Lower lobe of right lung (tissue), 2 donors: ENCODE data around the gene GFM1. TPM values are rescaled to one million over a fixed set of nuclear protein-coding genes. Genes with fewer than 3 reads are reported as not detected.

Experiments
- ATAC-seq, 2 donors: fragments of 200-7000 bp; cut with Tn5 transposase; one replicate each; pipeline ENCODE4 v1.9.1; 2020 to 2022; ENCODE audit warnings: mild to moderate bottlenecking in 2 of 2, moderate library complexity in 2 of 2
- DNase-seq: peaks from one replicate; pipeline ENCODE4 v3.0.0-alpha.2; 2020
- H3K27ac ChIP-seq: fragments of 200-600 bp; one replicate; pipeline ENCODE4 v1.8.0; 2022
- H3K27me3 ChIP-seq: fragments of 200-600 bp; one replicate; pipeline ENCODE4 v1.8.0; 2022; ENCODE audit warnings: low read depth
- H3K36me3 ChIP-seq: fragments of 200-600 bp; one replicate; pipeline ENCODE4 v1.8.0; 2022; ENCODE audit warnings: mild to moderate bottlenecking
- H3K4me1 ChIP-seq: fragments of 200-600 bp; one replicate; pipeline ENCODE4 v1.8.0; 2022
- H3K4me3 ChIP-seq: fragments of 200-600 bp; one replicate; pipeline ENCODE4 v1.8.0; 2022; ENCODE audit warnings: mild to moderate bottlenecking
- H3K9me3 ChIP-seq: fragments of 200-600 bp; one replicate; pipeline ENCODE4 v1.8.0; 2022
- CTCF ChIP-seq: fragments of 200-600 bp; IDR thresholded peaks from one replicate; pipeline ENCODE4 v1.8.0; 2022; ENCODE audit warnings: antibody characterized with exemption, mild to moderate bottlenecking
- intact Hi-C: fragments of 100-400 bp; cut with DNase I; formaldehyde crosslinking; loops from one replicate; pipeline ENCODE4 v1.11.0; 2022
- total RNA-seq: library from RNA; stranded (reverse); fragmentation: NEBNext Ultra II Directional; extraction: Animal tissue kit (Norgen Biotek cat#: 25700); gene quantifications from one replicate; pipeline ENCODE4 v1.2.1, GENCODE V29; 2021
- donor health status: DM: no; HTN: yes; CAD: no; lungs with severe emphysema.

The GFM1 gene
- total RNA-seq, 1 donor from 2014 or later: 38.7 TPM

GRCh38 chr3:158672215-158673176 lies 28.2 kb downstream of the GFM1 start, which contains the start of gene LXN:
TSS of gene LXN (minus strand) at chr3:158672648. CDS start at chr3:158672478, 170 bp downstream.
- H3K4me1 ChIP-seq: peaks cover 24% of the 10 kb centered on the region
- intact Hi-C loops: no loop called here
- H3K27ac ChIP-seq: peak within 1 kb of the TSS; percentile 81
- H3K36me3 ChIP-seq: peaks cover 37% of the 10 kb centered on the region
- H3K9me3 ChIP-seq: no peaks in the 10 kb centered on the region
- TF ChIP-seq CTCF: peak; percentile 72
- peak within 1 kb of the TSS; percentile 68 for H3K4me3 ChIP-seq
- no peaks in the 10 kb centered on the region for H3K27me3 ChIP-seq
- ATAC-seq (peak; percentile 99 to 100), DNase-seq (peak; percentile 92)

GRCh38 chr3:158678687-158679086 lies 34.4 kb downstream of the GFM1 start:
- Histone ChIP-seq H3K27me3 (no peaks in the 10 kb centered on the region), H3K4me1 (no peaks in the 10 kb centered on the region), H3K36me3 (peaks cover 32% of the 10 kb centered on the region), H3K27ac (no peak overlapping the region), H3K4me3 (no peak overlapping the region), H3K9me3 (no peaks in the 10 kb centered on the region)
- intact Hi-C loops: no loop called here
- DNase-seq (no peak), ATAC-seq (no peak)
- no peak for TF ChIP-seq CTCF

DNA sequence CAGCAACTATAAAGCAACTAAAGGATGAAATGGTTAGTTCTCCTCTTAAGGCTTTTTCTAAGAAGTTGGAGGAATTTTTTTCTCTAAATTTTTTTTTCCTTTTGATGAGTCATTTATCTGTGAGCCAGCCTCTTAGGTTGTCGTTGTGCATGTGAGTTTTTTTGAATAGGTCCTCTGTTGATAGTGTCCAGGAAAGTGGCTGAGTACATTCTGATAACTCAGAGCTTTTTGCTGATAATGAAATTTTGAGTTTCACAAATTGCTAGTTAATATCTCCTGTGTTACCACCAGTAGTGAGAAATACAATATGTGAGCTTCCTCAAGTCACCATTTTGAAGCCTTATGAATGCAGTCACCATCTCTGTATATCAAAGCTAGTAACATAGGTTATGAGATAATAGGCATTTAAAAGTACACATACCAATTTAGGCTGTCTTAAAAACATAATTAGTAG lies 35.2 kb downstream of the GFM1 start:
- ATAC-seq: no peak
- no peak for TF ChIP-seq CTCF
- Histone ChIP-seq H3K36me3 (peaks cover 38% of the 10 kb centered on the region), H3K27ac (no peak overlapping the region), H3K9me3 (no peaks in the 10 kb centered on the region), H3K4me1 (no peaks in the 10 kb centered on the region), H3K27me3 (no peaks in the 10 kb centered on the region), H3K4me3 (no peak overlapping the region)
- no peak for DNase-seq
- intact Hi-C loops: no loop called here

DNA sequence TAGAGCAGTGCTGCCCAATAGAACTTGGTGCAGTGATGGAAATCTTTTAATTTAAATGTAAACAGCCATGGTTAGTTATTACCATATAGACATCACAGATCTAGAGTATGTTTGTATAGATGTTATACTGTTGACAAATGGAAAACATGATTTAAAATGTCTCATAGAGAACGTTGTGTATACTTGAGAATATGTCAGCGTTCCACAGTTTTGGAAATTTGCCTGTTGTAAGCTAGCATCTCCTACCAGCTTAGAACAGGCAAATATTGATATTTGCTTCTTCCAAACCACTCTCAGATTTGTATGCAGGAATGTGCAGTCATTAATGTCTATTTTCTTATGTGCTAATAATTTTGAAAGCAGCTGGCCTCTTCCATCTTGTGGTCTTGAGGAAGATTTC lies 36.5 kb downstream of the GFM1 start:
- no peaks in the 10 kb centered on the region for H3K27me3 ChIP-seq
- no peak for TF ChIP-seq CTCF
- DNase-seq: no peak
- intact Hi-C loops: no loop called here
- H3K27ac ChIP-seq: no peak overlapping the region
- peaks cover 51% of the 10 kb centered on the region for H3K36me3 ChIP-seq
- no peaks in the 10 kb centered on the region for H3K4me1 ChIP-seq
- H3K9me3 ChIP-seq: no peaks in the 10 kb centered on the region
- ATAC-seq: no peak
- no peak overlapping the region for H3K4me3 ChIP-seq

GRCh38 chr3:158683230-158683962 lies 39.1 kb downstream of the GFM1 start:
- TF ChIP-seq CTCF: no peak
- peaks cover 49% of the 10 kb centered on the region for H3K36me3 ChIP-seq
- H3K27me3 ChIP-seq: no peaks in the 10 kb centered on the region
- ATAC-seq: no peak
- no peak overlapping the region for H3K27ac ChIP-seq
- no peak for DNase-seq
- H3K9me3 ChIP-seq: no peaks in the 10 kb centered on the region
- no peaks in the 10 kb centered on the region for H3K4me1 ChIP-seq
- H3K4me3 ChIP-seq: no peak overlapping the region
- intact Hi-C loops: no loop called here
